HepG2 (cell line): ENCODE data around the gene GCC1. TPM values are rescaled to one million over a fixed set of nuclear protein-coding genes. Genes with fewer than 3 reads are reported as not detected.
A peak's percentile ranks its signal among the peaks of the same experiment; 100 is the strongest.

Experiments used
- ATAC-seq: fragments of 200-7000 bp; cut with Tn5 transposase; 3 replicates; pipeline ENCODE4 v1.9.1; 2020; ENCODE audit warnings: mild to moderate bottlenecking, moderate library complexity
- BruUV-seq: library from RNA; stranded (reverse); fragments of 400-500 nt; replicated peaks from 2 replicates; lab custom pipeline; 2021; lab: Mats Ljungman, UMichigan
- CTCF ChIA-PET: fragments of 300-600 bp; formaldehyde crosslinking; extraction: SDS; loops from one replicate; lab custom pipeline; 2021; ENCODE audit warnings: low total read pairs, inconsistent platforms, low intra/inter-chr PET ratio; lab: Yijun Ruan, JAX
- POLR2A ChIA-PET: fragments of 350-600 bp; sonication (Branson Sonifier 250); formaldehyde crosslinking; loops from one replicate; lab custom pipeline; 2020; ENCODE audit warnings: antibody characterized with exemption, inconsistent platforms; lab: Yijun Ruan, JAX
- DNase-seq: peaks from one replicate; pipeline ENCODE4 v3.0.0-alpha.2; 2015; ENCODE audit warnings: low spot score
- FAIRE-seq: peaks from 3 replicates; lab custom pipeline; 2011; peaks lifted over from hg19 to GRCh38; lab: Jason Lieb, UNC
- H2AFZ ChIP-seq: one replicate; pipeline ENCODE4 v1.6.1; 2011; ENCODE audit warnings: low read length, inconsistent platforms
- H3K27ac ChIP-seq: fragments of 300-600 bp; 3 replicates; pipeline ENCODE4 v1.8.0; 2011; ENCODE audit warnings: mixed run types, mild to moderate bottlenecking, mixed read lengths, low read length, inconsistent platforms; ENCODE audit not compliant: insufficient read depth; ENCODE audit errors: extremely low read length
- H3K27me3 ChIP-seq, 2 experiments: fragments of 200-600 bp in 1 of 2; 2 replicates in 1 of 2; 3 replicates in 1 of 2; pipeline versions ENCODE4 v1.6.0 to v1.8.0; 2011; ENCODE audit warnings: low read length in 2 of 2, mild to moderate bottlenecking in 2 of 2, moderate library complexity in 2 of 2, inconsistent platforms in 1 of 2; ENCODE audit not compliant: insufficient read depth in 2 of 2, control insufficient read depth in 1 of 2
- H3K36me3 ChIP-seq, 2 experiments: fragments of 200-600 bp in 1 of 2; replicated peaks in 1 of 2; 2 replicates in 1 of 2; 3 replicates in 1 of 2; pipeline versions ENCODE4 v1.5.1 to v1.8.0; 2011; ENCODE audit warnings: low read length in 2 of 2, inconsistent platforms in 1 of 2; ENCODE audit not compliant: insufficient read depth in 2 of 2, control insufficient read depth in 1 of 2
- H3K4me1 ChIP-seq: 2 replicates; pipeline ENCODE4 v1.5.1; 2012; ENCODE audit warnings: low read length, inconsistent platforms; ENCODE audit not compliant: insufficient read depth
- H3K4me2 ChIP-seq: 2 replicates; pipeline ENCODE4 v1.6.0; 2011; ENCODE audit warnings: low read depth, low read length, inconsistent platforms
- H3K4me3 ChIP-seq, 3 experiments: fragments of 200-600 bp in 1 of 3; sonication (generic), shearing (Covaris generic) in 1 of 3; replicated peaks in 1 of 3; 2 replicates each; pipeline ENCODE4 v1.5.1; 2011 to 2016; ENCODE audit warnings: low read length in 3 of 3, inconsistent platforms in 2 of 3, low read depth in 2 of 3, mild to moderate bottlenecking in 2 of 3, control low read depth in 1 of 3, mixed read lengths in 1 of 3; ENCODE audit not compliant: insufficient read depth in 1 of 3
- H3K79me2 ChIP-seq: one replicate; pipeline ENCODE4 v1.6.1; 2011; ENCODE audit warnings: low read length, inconsistent platforms; ENCODE audit not compliant: insufficient read depth
- H3K9ac ChIP-seq: 2 replicates; pipeline ENCODE4 v1.6.0; 2011; ENCODE audit warnings: mild to moderate bottlenecking, low read depth, low read length, inconsistent platforms; ENCODE audit not compliant: insufficient read depth
- H3K9me3 ChIP-seq: 2 replicates; pipeline ENCODE4 v1.5.1; 2012; ENCODE audit warnings: mild to moderate bottlenecking, low read length
- H4K20me1 ChIP-seq: 2 replicates; pipeline ENCODE4 v1.6.0; 2011; ENCODE audit warnings: inconsistent platforms, mild to moderate bottlenecking, low read length, moderate library complexity; ENCODE audit not compliant: insufficient read depth
- IRX3 ChIP-seq: sonication (generic); formaldehyde crosslinking; IDR thresholded peaks from 2 replicates; pipeline ENCODE4 v1.8.1; 2023; ENCODE audit warnings: mild to moderate bottlenecking, low read depth, missing genetic modification reagents, borderline replicate concordance
- MBNL3 ChIP-seq: fragments of 250-450 bp; sonication (Bioruptor Pico); conservative IDR thresholded peaks from 2 replicates; pipeline ENCODE4 v1.8.0; 2022; ENCODE audit warnings: mild to moderate bottlenecking, inconsistent platforms
- SAFB2 ChIP-seq: sonication (generic); formaldehyde crosslinking; IDR thresholded peaks from 2 replicates; pipeline ENCODE4 v1.5.1; 2020; ENCODE audit warnings: missing genetic modification reagents, low read depth, mild to moderate bottlenecking, borderline replicate concordance
- SMAD3 ChIP-seq: sonication (generic); formaldehyde crosslinking; IDR thresholded peaks from 2 replicates; pipeline ENCODE4 v1.4.0; 2020; ENCODE audit warnings: missing genetic modification reagents
- SP1 ChIP-seq, 2 experiments: fragments of 450-650 bp in 1 of 2; sonication (generic) in 1 of 2; formaldehyde crosslinking in 1 of 2; IDR thresholded peaks; 2 replicates each; pipeline versions ENCODE4 v1.4.0 to v1.6.1; 2016 to 2020; ENCODE audit warnings: missing genetic modification reagents in 1 of 2
- TEAD3 ChIP-seq: optimal IDR thresholded peaks from 2 replicates; pipeline ENCODE3; 2016; ENCODE audit warnings: borderline replicate concordance
- ZNF253 ChIP-seq: sonication (generic); formaldehyde crosslinking; IDR thresholded peaks from 2 replicates; pipeline ENCODE4 v1.8.0; 2022; ENCODE audit warnings: mild to moderate bottlenecking, missing genetic modification reagents, borderline replicate concordance
- ZNF343 ChIP-seq: sonication (generic); formaldehyde crosslinking; IDR thresholded peaks from 2 replicates; pipeline ENCODE4 v1.4.0; 2020; ENCODE audit warnings: mild to moderate bottlenecking, missing genetic modification reagents
- ZNF367 ChIP-seq: sonication (generic); formaldehyde crosslinking; IDR thresholded peaks from 2 replicates; pipeline ENCODE4 v1.4.0; 2020; ENCODE audit warnings: missing genetic modification reagents, borderline replicate concordance
- WGBS: methylation state at CpG from one replicate; pipeline ENCODE4 v1.1.6; 2017; ENCODE audit warnings: low lambda C conversion rate; 5-methylcytosine and 5-hydroxymethylcytosine counted together
- in situ Hi-C: cut with HindIII; loops from 2 replicates; pipeline ENCODE4 v1.10.0; 2017; ENCODE audit warnings: low pct_unique_long_range_greater_than_20kb; ENCODE audit not compliant: extremely low pct_ligation_motif_present
- intact Hi-C: fragments of 100-400 bp; cut with micrococcal nuclease; formaldehyde crosslinking; loops from one replicate; pipeline ENCODE4 v1.10.0; 2022; ENCODE audit not compliant: unreplicated experiment
- polyA plus RNA-seq, 8 experiments: library from polyadenylated mRNA; depleted of rRNA in 3 of 8; stranded (reverse) in 7 of 8; unstranded in 1 of 8; fragments of >200 nt; fragmentation: Illumina TruSeq in 4 of 8; extraction: Trizol in 4 of 8; gene quantifications; 2 replicates each; pipeline versions ENCODE4 v1.2.1 to v1.2.3, GENCODE V29; 2011 to 2016; ENCODE audit warnings: low read depth in 4 of 8, missing spikeins in 1 of 8, mixed read lengths in 1 of 8; ENCODE audit not compliant: insufficient read depth in 1 of 8
- total RNA-seq, 5 experiments: library from RNA; depleted of rRNA; stranded (reverse); fragments of >200 nt; fragmentation: Illumina TruSeq; extraction: Trizol; gene quantifications; 2 replicates each; pipeline ENCODE4 v1.2.3, GENCODE V29; 2016; ENCODE audit warnings: low read depth in 1 of 5
- TF ChIP-seq, protein P1 (sequence below): IDR thresholded peaks from 2 replicates; pipeline ENCODE4 v1.6.1; 2016
- TF ChIP-seq, protein P2 (sequence below): sonication (generic); formaldehyde crosslinking; IDR thresholded peaks from 2 replicates; pipeline ENCODE4 v1.5.0; 2020; ENCODE audit warnings: missing genetic modification reagents
- TF ChIP-seq, protein P3 (sequence below): IDR thresholded peaks from 2 replicates; pipeline ENCODE4 v1.6.1; 2018; ENCODE audit warnings: missing genetic modification reagents

Gene GCC1
- total and polyA plus RNA-seq, 2 of the 13 experiments (the other 11 are each of a cell fraction or from before 2014, with no cell fraction given) = 2.5 to 15.3 TPM

DNA sequence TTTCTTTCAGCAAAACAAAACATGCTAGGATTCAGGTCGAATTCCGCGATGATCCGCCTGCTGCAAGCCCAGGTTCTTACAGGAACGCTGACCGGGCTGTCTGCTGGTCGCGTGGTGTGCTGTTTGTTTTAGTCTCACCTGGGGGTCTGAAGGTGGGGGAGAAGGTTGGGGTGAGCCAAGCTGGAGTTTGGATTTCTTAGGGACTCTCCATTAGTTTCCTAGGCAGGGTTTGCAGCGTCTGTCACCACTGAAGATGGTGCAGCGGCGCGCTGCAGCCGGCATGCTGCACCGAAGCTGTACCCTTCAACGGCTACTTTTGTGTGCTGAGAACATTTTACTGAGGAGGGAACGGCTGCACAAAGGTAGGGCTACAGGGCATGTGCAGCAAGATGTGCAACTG lies 48.7 kb downstream of the GCC1 start:
- peak; percentile 34; the same call in 1 of the 3 replicates for ATAC-seq
- Histone ChIP-seq H4K20me1 (no peaks in the 10 kb centered on the region), H2AFZ (no peak overlapping the region), H3K79me2 (no peaks in the 10 kb centered on the region), H3K9ac (no peak overlapping the region), H3K36me3 (no peaks in the 10 kb centered on the region), H3K4me2 (peak overlapping the region; percentile 37; the same call in 1 of the 2 replicates), H3K27me3 (peaks cover 0 to 11% of the 10 kb centered on the region in 2 experiments; a peak in 1 of 5 replicates), H3K4me1 (no peaks in the 10 kb centered on the region), H3K9me3 (no peaks in the 10 kb centered on the region), H3K27ac (no peak overlapping the region), H3K4me3 (no peak overlapping the region)
- BruUV-seq = no TSS peak
- no peak for DNase-seq
- intact Hi-C loops (no loop called here), in situ Hi-C loops (no loop called here)
- FAIRE-seq = no peak
- no peak for TF ChIP-seq ZNF343 (CRISPR knock-in tag)
- TF ChIP-seq SP1 (IDR thresholded peaks at IDR 0.05) = no peak
- TF ChIP-seq SP1 (CRISPR knock-in tag; IDR thresholded peaks at IDR 0.05) = no peak
- TF ChIP-seq, protein P1, sequence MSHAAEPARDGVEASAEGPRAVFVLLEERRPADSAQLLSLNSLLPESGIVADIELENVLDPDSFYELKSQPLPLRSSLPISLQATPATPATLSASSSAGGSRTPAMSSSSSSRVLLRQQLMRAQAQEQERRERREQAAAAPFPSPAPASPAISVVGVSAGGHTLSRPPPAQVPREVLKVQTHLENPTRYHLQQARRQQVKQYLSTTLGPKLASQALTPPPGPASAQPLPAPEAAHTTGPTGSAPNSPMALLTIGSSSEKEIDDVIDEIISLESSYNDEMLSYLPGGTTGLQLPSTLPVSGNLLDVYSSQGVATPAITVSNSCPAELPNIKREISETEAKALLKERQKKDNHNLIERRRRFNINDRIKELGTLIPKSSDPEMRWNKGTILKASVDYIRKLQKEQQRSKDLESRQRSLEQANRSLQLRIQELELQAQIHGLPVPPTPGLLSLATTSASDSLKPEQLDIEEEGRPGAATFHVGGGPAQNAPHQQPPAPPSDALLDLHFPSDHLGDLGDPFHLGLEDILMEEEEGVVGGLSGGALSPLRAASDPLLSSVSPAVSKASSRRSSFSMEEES = no peak
- TF ChIP-seq MBNL3 (CRISPR knock-in tag) = no peak
- no peak for TF ChIP-seq IRX3
- TF ChIP-seq SMAD3 (CRISPR knock-in tag) = no peak
- no peak for TF ChIP-seq TEAD3 (CRISPR knock-in tag)
- no peak for TF ChIP-seq ZNF253 (CRISPR knock-in tag)
- TF ChIP-seq ZNF367 (CRISPR knock-in tag) = no peak
- TF ChIP-seq, protein P2, sequence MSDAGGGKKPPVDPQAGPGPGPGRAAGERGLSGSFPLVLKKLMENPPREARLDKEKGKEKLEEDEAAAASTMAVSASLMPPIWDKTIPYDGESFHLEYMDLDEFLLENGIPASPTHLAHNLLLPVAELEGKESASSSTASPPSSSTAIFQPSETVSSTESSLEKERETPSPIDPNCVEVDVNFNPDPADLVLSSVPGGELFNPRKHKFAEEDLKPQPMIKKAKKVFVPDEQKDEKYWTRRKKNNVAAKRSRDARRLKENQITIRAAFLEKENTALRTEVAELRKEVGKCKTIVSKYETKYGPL (CRISPR knock-in tag) = no peak
- no peak for TF ChIP-seq SAFB2 (CRISPR knock-in tag)
- TF ChIP-seq, protein P3, sequence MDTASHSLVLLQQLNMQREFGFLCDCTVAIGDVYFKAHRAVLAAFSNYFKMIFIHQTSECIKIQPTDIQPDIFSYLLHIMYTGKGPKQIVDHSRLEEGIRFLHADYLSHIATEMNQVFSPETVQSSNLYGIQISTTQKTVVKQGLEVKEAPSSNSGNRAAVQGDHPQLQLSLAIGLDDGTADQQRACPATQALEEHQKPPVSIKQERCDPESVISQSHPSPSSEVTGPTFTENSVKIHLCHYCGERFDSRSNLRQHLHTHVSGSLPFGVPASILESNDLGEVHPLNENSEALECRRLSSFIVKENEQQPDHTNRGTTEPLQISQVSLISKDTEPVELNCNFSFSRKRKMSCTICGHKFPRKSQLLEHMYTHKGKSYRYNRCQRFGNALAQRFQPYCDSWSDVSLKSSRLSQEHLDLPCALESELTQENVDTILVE = no peak
- ChIA-PET CTCF (no interaction called here), POLR2A (no interaction called here)
- WGBS = 18% methylated on average over 16 of the region's 16 CpGs
